HCT116 (cell line): ENCODE data around the gene SLC4A4. TPM values are rescaled to one million over a fixed set of nuclear protein-coding genes. Genes with fewer than 3 reads are reported as not detected.

Experiments
- ATAC-seq: fragments of 200-7000 bp; cut with Tn5 transposase; 2 replicates; pipeline ENCODE4 v1.9.1; 2020; ENCODE audit warnings: mild to moderate bottlenecking, moderate library complexity
- BruUV-seq: library from RNA; stranded (reverse); fragments of 400-500 nt; replicated peaks from 2 replicates; lab custom pipeline; 2021; lab: Mats Ljungman, UMichigan
- CTCF ChIA-PET: fragments of 300-600 bp; sonication (Branson Sonifier 250); formaldehyde crosslinking; loops from one replicate; lab custom pipeline; 2021; ENCODE audit warnings: antibody characterized with exemption; lab: Charles Lee
- POLR2A ChIA-PET: fragments of 300-600, 350-600 bp; sonication (Branson Sonifier 250); formaldehyde crosslinking; loops from one replicate; lab custom pipeline; 2021; ENCODE audit warnings: antibody characterized with exemption; lab: Charles Lee
- RAD21 ChIA-PET, 2 experiments: fragments of 300-600 bp; sonication (Branson Sonifier 250); formaldehyde crosslinking; loops; one replicate each; lab custom pipeline; 2023; ENCODE audit warnings: low total read pairs in 2 of 2; ENCODE audit not compliant: uncharacterized antibody in 2 of 2, unreplicated experiment in 2 of 2, low non-redundant PET in 1 of 2; lab: Charles Lee
- DNase-seq: peaks from one replicate; pipeline ENCODE4 v3.0.0-alpha.2; 2010; ENCODE audit warnings: low read depth, low spot score
- H2AFZ ChIP-seq: fragments of 200-600 bp; shearing (Covaris generic), sonication (generic); 2 replicates; pipeline ENCODE4 v1.6.1; 2017; ENCODE audit warnings: low read depth, mixed run types, mixed read lengths, antibody characterized with exemption, low read length; ENCODE audit not compliant: poor library complexity, severe bottlenecking
- H3K27ac ChIP-seq: 2 replicates; pipeline ENCODE4 v1.5.1; 2012; ENCODE audit warnings: low read depth, low read length
- H3K27me3 ChIP-seq: fragments of 200-600 bp; sonication (generic); 2 replicates; pipeline ENCODE4 v1.6.1; 2016; ENCODE audit warnings: mixed run types, low read length, mixed read lengths; ENCODE audit not compliant: insufficient read depth
- H3K36me3 ChIP-seq, 2 experiments: fragments of 200-500 bp in 1 of 2; fragments of 200-600 bp in 1 of 2; sonication (Bioruptor generic) in 1 of 2; sonication (generic) in 1 of 2; 2 replicates each; pipeline versions ENCODE4 v1.5.1 to v1.6.1; 2014 to 2016; ENCODE audit warnings: low read length in 2 of 2, inconsistent platforms in 1 of 2, mixed read lengths in 1 of 2, mixed run types in 1 of 2; ENCODE audit not compliant: insufficient read depth in 2 of 2, control insufficient read depth in 1 of 2
- H3K4me1 ChIP-seq, 2 experiments: fragments of 200-600 bp in 1 of 2; sonication (generic) in 1 of 2; 2 replicates each; pipeline versions ENCODE4 v1.5.1 to v1.6.1; 2012 to 2017; ENCODE audit warnings: low read length in 2 of 2, inconsistent platforms in 1 of 2, mild to moderate bottlenecking in 1 of 2, mixed read lengths in 1 of 2, mixed run types in 1 of 2, moderate library complexity in 1 of 2; ENCODE audit not compliant: insufficient read depth in 2 of 2, control insufficient read depth in 1 of 2
- H3K4me2 ChIP-seq: fragments of 200-600 bp; sonication (generic); 2 replicates; pipeline ENCODE4 v1.6.1; 2017; ENCODE audit warnings: mixed run types, low read length, mixed read lengths
- H3K4me3 ChIP-seq, 2 experiments: fragments of 200-600 bp in 1 of 2; sonication (generic) in 1 of 2; replicated peaks in 1 of 2; 2 replicates each; pipeline ENCODE4 v1.5.1; 2011 to 2016; ENCODE audit warnings: low read length in 2 of 2, control low read depth in 1 of 2, low read depth in 1 of 2, mild to moderate bottlenecking in 1 of 2, mixed read lengths in 1 of 2, mixed run types in 1 of 2
- H3K79me2 ChIP-seq: fragments of 200-600 bp; sonication (generic); 2 replicates; pipeline ENCODE4 v1.6.1; 2017; ENCODE audit warnings: mild to moderate bottlenecking, mixed run types, low read length, moderate library complexity, mixed read lengths; ENCODE audit not compliant: insufficient read depth
- H3K9ac ChIP-seq: fragments of 200-600 bp; sonication (generic); 2 replicates; pipeline ENCODE4 v1.6.1; 2016; ENCODE audit warnings: low read length, mixed read lengths
- H3K9me2 ChIP-seq: fragments of 200-600 bp; sonication (generic), shearing (Covaris generic); 2 replicates; pipeline ENCODE4 v1.6.1; 2017; ENCODE audit warnings: mixed run types, mild to moderate bottlenecking, moderate library complexity; ENCODE audit not compliant: insufficient read depth
- H3K9me3 ChIP-seq, 2 experiments: fragments of 200-500 bp in 1 of 2; fragments of 200-600 bp in 1 of 2; sonication (Bioruptor generic) in 1 of 2; sonication (generic) in 1 of 2; 2 replicates each; pipeline ENCODE4 v1.6.1; 2014 to 2017; ENCODE audit warnings: low read length in 2 of 2, mixed read lengths in 2 of 2, inconsistent platforms in 1 of 2, low read depth in 1 of 2, mild to moderate bottlenecking in 1 of 2, mixed run types in 1 of 2, moderate library complexity in 1 of 2; ENCODE audit not compliant: control insufficient read depth in 1 of 2, insufficient read depth in 1 of 2
- H4K20me1 ChIP-seq: fragments of 200-600 bp; sonication (generic), shearing (Covaris generic); 2 replicates; pipeline ENCODE4 v1.6.1; 2017; ENCODE audit warnings: mixed run types, mild to moderate bottlenecking, moderate library complexity; ENCODE audit not compliant: insufficient read depth
- ATF3 ChIP-seq: IDR thresholded peaks from 2 replicates; pipeline ENCODE4 v1.6.1; 2012
- CBX3 ChIP-seq: IDR thresholded peaks from 2 replicates; pipeline ENCODE4 v1.6.1; 2012; ENCODE audit warnings: low read depth
- EGR1 ChIP-seq: IDR thresholded peaks from 2 replicates; pipeline ENCODE4 v1.6.1; 2012; ENCODE audit warnings: low read depth
- ELF1 ChIP-seq: IDR thresholded peaks from 2 replicates; pipeline ENCODE4 v1.6.1; 2012; ENCODE audit warnings: low read depth, borderline replicate concordance
- JUND ChIP-seq: IDR thresholded peaks from 2 replicates; pipeline ENCODE4 v1.6.1; 2012
- MAX ChIP-seq: IDR thresholded peaks from 2 replicates; pipeline ENCODE4 v1.6.1; 2012
- RAD21 ChIP-seq: IDR thresholded peaks from 2 replicates; pipeline ENCODE4 v1.6.1; 2012; ENCODE audit warnings: low read depth, mild to moderate bottlenecking
- SP1 ChIP-seq: IDR thresholded peaks from 2 replicates; pipeline ENCODE4 v1.6.1; 2012; ENCODE audit warnings: low read depth
- YY1 ChIP-seq: IDR thresholded peaks from 2 replicates; pipeline ENCODE4 v1.6.1; 2011; ENCODE audit warnings: low read length, low read depth, moderate library complexity, mild to moderate bottlenecking; ENCODE audit not compliant: insufficient replicate concordance; ENCODE audit errors: extremely low read depth
- ZBTB33 ChIP-seq: IDR thresholded peaks from 2 replicates; pipeline ENCODE4 v1.6.1; 2011; ENCODE audit warnings: mild to moderate bottlenecking, low read length, moderate library complexity; ENCODE audit not compliant: insufficient replicate concordance; ENCODE audit errors: extremely low read depth
- ZFX ChIP-seq: fragments of 450-650 bp; IDR thresholded peaks from 2 replicates; pipeline ENCODE4 v1.6.1; 2017
- ZNF274 ChIP-seq: fragments of 200-500 bp; sonication (Bioruptor generic); IDR thresholded peaks from 2 replicates; pipeline ENCODE4 v1.6.1; 2014; ENCODE audit warnings: mild to moderate bottlenecking, low read depth, low read length, inconsistent platforms
- intact Hi-C: fragments of 100-400 bp; cut with micrococcal nuclease; formaldehyde crosslinking; loops from 2 replicates; pipeline ENCODE4 v1.10.0; 2022
- total RNA-seq: library from RNA; stranded (reverse); gene quantifications from one replicate; pipeline ENCODE4 v1.2.1, GENCODE V29; 2021; ENCODE audit not compliant: unreplicated experiment

Gene SLC4A4
- total RNA-seq, 1 experiment from 2014 or later, result 0.30 TPM

GRCh38 chr4:71333960-71334359 is 4.9 kb upstream of the SLC4A4 start:
- ChIA-PET RAD21 (no interaction called here), POLR2A (no interaction called here), CTCF (no interaction called here)
- H3K79me2 ChIP-seq, result no peaks in the 10 kb centered on the region
- no peaks in the 10 kb centered on the region for H3K36me3 ChIP-seq
- no peak overlapping the region for H3K9ac ChIP-seq
- H4K20me1 ChIP-seq, result no peaks in the 10 kb centered on the region
- no peaks in the 10 kb centered on the region for H3K9me3 ChIP-seq
- no peak for TF ChIP-seq RAD21
- TF ChIP-seq EGR1, result no peak
- no peak for TF ChIP-seq MAX
- TF ChIP-seq CBX3, result no peak
- no peak for TF ChIP-seq ATF3
- TF ChIP-seq ZBTB33, result no peak
- TF ChIP-seq ELF1, result no peak
- no peak for TF ChIP-seq JUND
- TF ChIP-seq SP1, result no peak
- no peak for TF ChIP-seq ZNF274
- no peak for TF ChIP-seq YY1
- TF ChIP-seq ZFX, result no peak
- H3K4me1 ChIP-seq, result no peaks in the 10 kb centered on the region
- no peak overlapping the region for H2AFZ ChIP-seq
- H3K27ac ChIP-seq, result no peak overlapping the region
- no peaks in the 10 kb centered on the region for H3K9me2 ChIP-seq
- BruUV-seq, result no TSS peak
- no peak overlapping the region for H3K4me3 ChIP-seq
- no peak for DNase-seq
- ATAC-seq, result no peak
- no peak overlapping the region for H3K4me2 ChIP-seq
- H3K27me3 ChIP-seq, result no peaks in the 10 kb centered on the region; the same call in 1 of the 2 replicates
- intact Hi-C loops, result no loop called here
